Activated CD8-positive, alpha-beta memory T cell treated with anti-CD3 and anti-CD28 coated beads for 1 hour (primary cell): ENCODE measurements around the gene ENTREP3.
"Not testable (repeated sequence)": the region's sequence is repeated elsewhere in the genome, so short reads cannot be mapped to it uniquely, and the experiment has no call there.

Experiments used
- DNase-seq, 2 donors: peaks; one replicate each; pipeline ENCODE4 v3.0.0-alpha.2; 2020; ENCODE audit warnings: low read depth in 1 of 2; ENCODE audit errors: extremely low read depth in 1 of 2

The ENTREP3 gene, protein sequence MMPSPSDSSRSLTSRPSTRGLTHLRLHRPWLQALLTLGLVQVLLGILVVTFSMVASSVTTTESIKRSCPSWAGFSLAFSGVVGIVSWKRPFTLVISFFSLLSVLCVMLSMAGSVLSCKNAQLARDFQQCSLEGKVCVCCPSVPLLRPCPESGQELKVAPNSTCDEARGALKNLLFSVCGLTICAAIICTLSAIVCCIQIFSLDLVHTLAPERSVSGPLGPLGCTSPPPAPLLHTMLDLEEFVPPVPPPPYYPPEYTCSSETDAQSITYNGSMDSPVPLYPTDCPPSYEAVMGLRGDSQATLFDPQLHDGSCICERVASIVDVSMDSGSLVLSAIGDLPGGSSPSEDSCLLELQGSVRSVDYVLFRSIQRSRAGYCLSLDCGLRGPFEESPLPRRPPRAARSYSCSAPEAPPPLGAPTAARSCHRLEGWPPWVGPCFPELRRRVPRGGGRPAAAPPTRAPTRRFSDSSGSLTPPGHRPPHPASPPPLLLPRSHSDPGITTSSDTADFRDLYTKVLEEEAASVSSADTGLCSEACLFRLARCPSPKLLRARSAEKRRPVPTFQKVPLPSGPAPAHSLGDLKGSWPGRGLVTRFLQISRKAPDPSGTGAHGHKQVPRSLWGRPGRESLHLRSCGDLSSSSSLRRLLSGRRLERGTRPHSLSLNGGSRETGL

DNA sequence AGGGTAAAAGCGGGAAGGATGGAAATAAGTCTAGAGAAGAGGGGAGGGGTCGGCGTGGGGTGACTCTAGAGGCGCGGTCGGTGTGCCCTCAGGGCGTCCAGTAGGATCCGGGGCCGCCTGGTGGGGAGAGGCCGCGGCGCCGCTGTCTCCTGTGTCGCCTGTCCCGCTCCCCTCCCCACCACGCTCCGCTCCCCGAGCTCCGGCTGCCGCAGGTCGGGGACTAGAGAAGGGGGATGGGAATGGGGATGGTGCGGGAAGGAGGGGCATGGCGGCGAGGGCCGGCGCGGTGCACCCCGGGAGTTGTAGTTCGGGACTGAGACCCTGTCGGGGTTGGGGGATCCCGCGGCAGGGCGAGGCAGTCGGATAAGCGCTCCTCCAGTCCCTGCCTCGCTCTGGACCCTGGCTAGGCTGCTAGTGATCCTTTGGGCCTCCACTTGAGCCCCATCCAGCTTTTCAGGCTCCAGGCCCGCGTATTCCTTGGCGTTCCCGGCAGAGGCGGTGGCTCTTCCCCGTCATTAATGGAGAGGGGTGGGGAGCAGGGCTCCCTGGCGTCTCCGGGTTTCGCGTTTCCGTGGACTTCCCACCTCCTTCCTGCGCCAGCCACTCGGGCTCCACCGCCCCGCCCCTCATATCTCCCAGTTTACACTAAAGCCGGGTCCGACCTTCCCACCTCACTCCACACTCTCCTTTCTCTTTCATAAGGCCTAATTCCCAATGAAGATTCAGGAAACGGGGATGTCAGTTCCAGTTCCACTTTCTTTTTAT, at the start of gene ENTREP3:
Gene ENTREP3 (minus strand): TSS at position 241 of the 765 bp plus-strand sequence. CDS start 606 bp downstream, outside the sequence.
- DNase-seq = peak in 1 of 2 donors; percentile 61

DNA sequence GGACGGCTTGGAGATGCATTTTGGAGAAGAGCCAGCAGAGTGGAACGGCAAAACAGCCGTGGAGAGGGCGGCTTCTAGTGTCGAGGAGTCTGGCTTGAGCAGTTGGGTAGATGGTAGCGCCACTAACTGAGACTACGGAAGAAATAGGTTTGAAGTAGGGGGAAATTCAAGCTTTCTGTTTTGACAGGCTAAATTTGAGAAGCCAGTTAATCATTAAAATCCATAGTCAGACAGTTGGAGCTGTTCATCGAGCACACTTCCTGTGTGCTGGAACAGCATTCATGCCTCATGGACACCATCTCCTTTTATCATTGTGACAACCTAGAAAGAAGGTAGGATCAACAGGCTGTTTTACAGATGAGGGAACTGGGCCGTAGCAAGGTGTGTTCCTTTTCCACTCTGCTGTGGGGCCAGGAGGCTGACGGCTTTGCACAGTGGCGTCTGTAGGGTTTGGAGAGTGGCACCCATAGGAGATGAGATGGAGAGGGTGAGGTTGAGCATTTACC, 49.3 kb upstream of the ENTREP3 start:
- no peak for DNase-seq

DNA sequence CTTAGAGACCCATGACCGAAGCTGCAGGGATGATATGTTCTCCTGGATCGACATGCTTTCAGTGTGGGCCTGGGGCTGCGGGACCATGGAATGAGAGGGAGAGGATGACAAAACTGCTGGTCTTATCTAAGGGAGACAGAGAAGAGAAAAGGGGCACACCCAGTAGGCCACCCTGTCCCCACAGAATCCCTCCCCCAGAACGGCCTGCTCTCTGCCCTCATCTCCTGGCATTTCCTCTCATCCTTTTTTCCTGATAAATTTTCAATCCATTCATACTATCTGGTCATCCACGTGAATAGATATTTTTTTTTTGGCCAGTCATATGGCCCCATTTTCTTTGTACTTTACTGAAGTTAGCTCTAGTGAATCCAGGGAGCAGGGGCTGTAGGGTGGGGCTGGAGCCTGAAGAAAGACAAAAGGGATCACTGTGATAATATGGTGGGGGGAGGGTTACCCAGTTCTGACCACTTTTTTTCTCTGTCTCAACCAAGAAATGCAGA, 46.1 kb upstream of the ENTREP3 start, which contains the start of gene PKLR:
Gene PKLR (minus strand): TSS at position 97 of the 500 bp plus-strand sequence. CDS start 43 bp downstream, at position 54.
- DNase-seq = no peak

DNA sequence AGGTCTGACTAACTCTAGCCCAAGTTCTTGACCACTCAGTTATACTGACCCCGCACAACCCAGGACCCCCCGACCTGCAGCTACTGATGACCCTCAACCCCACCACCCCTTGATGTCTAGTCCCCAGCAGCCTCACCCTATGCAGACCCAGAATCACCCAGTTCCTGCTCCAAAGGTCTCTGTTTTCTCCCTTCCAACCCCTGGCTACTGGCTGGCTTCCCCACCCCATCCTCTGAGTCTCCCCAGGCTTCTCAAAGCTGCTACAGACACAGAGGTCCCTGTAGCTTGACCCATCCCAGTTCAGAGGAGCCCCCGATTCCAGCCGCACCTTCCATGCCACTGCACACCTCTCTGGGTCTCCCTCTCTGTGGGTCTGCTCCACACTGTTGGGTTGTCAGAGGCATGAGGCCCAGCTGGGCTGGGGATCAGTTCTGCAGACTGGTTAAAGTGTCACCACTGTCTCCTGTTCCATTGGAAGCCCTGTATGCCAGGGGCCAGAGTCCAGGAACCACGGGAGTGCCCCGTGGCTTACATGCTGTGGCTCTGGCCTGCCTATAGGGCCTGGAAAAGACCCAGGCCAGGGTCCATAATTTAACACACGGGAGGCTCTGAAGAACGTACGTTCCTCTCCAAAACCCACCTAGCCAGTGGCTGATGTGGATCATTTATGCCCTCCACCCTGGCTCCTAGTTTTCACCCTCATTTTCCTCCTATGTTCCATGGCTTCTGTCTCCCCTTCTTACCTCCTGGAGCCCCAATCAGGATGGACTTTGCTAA, 45.5 kb upstream of the ENTREP3 start:
- no peak for DNase-seq

DNA sequence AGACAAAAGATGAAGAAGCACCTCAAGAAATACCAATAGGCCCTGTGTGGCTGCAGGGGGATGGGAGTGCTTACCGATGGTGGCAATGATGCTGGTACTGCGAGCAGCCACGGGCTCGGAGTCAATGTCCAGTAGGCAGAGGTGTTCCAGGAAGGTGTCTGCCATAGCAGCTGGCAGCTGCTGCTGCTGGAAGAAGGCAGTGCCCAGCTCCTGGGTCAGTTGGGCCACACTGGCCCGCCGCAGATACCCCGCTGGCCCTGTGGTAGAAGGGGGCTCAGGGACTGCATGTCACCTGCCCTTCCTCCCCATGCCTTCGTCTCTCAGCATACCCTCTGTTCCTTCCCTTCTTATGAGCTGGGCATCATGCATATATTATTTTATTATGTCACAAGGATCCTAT, 44.7 kb upstream of the ENTREP3 start:
- DNase-seq = no peak

DNA sequence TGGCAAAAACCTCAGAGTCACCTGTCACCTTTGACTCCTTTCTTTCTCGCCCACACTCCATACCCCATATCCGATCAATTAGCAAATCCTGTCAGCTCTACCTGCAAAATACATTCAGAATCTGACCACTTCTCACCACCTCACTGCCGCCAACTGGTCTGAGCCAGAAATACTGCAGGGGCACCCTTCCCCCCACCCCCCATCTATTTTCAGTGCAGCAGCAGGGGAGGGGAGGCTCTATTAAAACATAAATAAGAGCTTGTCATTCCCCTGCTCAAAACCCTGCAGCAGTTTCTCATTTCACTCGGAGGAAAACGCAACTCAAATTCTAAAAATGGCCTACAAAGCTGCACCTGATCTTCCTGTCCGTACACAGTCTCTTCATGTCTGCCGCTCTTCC, 42.1 kb upstream of the ENTREP3 start:
- no peak for DNase-seq

DNA sequence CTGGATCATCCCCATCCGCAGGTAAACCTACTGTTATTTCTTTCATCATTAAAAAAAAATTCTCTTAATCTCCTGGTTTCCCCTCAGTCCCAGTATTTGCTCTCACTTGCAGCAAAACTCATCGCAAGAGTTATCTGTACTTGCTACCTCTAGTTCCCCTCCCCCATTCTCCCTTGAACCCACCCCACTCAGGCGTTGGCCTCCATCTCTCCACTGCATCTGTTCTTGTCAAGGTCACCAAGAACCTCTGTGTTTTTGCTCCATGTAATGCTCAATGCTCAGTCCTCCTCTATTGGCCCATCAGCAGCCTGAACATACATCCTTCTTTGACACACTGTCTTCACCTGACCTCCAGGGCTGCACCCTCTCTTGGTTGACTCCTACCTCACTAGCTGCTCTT, 41.4 kb upstream of the ENTREP3 start:
- no peak for DNase-seq

DNA sequence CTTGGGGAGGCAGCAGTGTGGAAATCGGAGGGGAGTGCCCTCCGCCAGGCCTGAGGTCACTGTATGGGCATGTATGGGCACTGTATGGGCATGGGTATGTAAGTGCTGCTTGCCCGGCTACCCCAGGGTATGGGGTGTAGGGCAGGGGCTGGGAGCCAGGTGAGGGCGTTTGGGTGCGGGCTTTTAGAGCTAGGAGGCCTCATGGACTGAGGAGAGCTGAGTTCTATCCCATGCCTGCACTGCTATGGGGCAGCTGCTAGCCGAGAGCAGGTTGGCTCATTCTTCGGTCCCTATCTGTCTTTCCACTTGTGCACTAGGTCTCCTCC, 40.6 kb upstream of the ENTREP3 start:
- DNase-seq = no peak

DNA sequence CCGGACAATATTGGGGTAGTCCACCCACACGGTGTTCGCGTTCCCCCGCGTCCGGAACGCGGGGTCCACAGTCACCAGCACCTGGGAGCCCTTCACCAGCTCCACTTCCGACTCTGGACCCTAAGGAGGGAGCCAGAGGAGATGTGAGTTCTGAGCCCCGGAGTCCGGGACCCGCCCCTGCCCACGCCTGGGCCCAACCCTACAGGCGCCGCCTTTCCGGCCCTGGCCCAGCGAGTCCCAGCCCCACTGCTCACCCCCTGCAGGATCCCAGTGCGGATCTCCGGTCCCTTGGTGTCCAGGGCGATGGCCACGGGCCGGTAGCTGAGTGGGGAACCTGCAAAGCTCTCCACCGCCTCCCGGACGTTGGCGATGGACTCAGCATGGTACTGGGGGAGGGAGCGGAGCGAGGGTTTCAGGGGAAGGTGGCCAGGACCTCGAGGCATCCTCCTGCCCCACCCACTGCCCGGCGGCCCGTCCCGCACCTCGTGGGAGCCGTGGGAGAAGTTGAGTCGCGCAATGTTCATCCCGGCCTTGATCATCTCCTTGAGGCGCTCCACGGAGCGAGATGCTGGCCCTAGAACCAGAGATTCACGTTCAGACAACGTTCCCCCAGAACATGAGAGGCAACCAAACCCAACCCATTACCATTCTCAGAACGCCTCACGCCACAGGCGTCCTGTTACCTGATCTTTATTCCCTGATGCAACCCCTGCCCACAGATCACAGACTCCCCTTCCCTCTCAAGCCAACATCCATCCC, 40.1 kb upstream of the ENTREP3 start:
- DNase-seq = no peak

DNA sequence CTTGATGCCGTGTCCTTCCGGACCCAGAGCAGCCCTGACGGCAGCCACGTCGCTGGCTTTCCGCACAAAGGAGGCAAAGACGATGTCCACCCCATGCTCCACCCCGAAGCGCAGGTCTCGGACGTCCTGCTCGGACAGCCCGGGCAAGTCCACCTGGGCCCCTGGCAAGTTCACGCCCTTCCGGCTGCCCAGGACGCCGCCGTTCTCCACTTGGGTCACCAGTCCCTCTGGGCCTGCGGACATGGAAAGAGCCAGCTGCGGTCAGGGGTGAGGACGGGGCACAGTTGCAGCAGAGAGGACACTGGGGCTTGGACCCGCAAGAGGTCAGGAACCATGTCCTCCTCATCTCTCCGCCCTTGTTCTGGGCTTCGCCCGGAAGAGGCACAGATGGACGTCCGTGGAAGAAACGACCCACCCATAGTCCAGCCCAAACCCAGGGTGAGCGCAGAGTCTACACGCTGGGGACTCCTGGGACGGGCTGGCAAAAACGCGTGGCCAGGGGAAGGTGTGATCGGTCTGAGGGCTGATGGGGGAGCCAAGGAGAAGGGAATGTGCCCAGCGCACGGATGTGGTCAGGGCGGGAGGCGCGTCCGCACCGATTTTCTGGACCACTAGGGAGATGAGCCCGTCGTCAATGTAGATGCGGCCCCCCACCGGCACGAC, 39.4 kb upstream of the ENTREP3 start:
- DNase-seq = no peak

DNA sequence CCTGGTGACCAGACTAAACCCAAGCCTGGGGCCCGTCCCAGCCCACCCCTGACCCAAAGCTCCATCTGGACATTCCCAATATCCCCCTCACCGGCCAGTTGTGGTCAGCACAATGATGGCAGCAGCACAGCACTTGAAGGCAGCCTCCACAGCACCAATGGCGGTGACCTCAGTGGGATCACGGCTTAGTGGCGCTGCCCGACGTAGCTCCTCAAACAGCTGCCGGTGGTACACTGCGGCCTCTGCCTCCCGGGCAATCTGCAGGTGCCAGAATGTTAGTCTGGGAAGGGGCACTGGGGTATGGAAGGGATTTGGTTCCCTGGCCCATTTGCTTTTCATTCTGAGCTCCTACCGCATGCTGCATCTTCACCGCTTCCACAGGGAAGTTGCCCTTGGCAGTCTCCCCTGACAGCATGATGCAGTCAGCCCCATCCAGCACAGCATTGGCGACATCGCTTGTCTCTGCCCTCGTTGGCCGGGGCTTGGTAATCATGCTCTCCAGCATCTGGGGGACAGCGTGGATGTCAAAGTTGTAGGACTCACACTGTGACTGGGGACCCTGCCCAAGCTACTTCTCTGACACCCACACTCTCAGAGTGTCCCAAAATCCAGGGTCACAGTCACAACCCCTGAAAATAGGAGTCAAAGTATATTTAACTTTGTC, 37.9 kb upstream of the ENTREP3 start:
- no peak for DNase-seq

DNA sequence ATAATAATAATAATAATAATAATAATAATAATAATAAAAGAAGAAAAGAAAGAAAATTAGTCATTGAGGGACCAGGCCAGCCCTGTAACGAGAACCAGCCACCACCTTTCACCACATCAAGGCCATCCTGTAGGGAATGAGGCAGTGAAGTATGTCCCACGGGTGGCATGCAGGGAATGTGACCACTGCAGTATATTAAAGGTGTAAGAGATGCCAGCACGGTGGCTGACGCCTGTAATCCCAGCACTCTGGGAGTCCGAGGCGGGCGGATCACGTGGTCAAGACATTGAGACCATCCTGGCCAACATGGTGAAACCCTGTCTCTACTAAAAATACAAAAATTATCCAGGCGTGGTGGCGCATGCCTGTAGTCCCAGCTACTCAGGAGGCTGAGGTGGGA, 35.7 kb upstream of the ENTREP3 start:
- not testable (repeated sequence) for DNase-seq

DNA sequence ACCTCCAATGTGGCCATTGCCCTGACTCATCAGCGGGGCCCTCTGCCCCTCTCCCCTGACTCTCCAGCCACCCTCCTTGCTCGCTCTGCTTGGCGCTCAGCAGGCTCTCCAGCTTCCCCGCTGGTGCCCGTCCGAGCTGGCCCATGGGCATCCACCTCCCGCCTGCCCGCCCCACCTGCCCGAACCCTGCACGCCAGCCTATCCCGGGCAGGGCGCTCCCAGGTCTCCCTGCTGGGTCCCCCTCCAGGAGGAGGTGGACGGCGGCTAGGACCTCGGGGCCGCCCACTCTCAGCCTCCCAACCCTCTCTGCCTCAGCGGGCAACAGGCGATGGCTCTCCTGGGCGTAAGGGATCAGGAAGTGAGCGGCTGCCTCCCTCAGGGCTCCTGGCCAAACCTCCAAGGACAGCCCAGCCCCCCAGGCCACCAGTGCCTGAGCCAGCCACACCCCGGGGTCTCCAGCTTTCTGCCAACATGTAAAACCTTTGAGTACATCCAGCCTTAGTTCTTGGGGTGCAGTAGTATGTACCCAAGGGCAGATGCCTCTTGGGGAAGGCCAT, 32.8 kb upstream of the ENTREP3 start:
- no peak for DNase-seq

DNA sequence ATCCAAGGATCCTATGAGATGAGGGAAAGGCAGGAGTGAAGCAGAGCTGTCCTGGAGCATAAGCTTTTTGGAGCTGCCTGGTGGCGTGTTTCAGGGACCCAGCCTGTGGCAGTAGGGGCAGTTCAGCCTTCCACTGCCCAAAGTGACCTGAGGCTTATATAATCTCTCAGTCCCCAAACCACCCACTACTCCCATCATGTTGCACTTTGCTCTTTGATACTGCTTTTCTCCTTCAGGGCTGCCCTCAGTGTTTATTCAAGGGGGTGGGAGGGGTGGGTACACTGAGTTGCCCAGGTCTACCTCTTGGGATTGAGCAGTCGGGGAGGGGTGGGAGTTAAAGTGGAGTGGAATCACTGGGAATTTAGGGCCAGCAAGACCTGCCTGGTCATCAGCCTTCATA, 31.3 kb upstream of the ENTREP3 start:
- DNase-seq = no peak

DNA sequence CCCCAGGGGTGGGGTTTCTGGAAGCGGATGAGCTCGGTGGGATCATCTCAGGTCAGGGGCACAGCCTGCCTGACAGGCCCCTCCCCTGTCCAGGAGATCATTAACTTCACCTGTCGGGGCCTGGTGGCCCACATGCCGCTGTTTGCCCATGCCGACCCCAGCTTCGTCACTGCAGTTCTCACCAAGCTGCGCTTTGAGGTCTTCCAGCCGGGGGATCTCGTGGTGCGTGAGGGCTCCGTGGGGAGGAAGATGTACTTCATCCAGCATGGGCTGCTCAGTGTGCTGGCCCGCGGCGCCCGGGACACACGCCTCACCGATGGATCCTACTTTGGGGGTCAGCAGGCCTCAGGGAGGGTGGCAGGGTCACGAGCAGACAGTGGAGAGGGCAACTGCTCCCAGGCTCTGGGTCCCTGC, 30.4 kb upstream of the ENTREP3 start:
- no peak for DNase-seq

DNA sequence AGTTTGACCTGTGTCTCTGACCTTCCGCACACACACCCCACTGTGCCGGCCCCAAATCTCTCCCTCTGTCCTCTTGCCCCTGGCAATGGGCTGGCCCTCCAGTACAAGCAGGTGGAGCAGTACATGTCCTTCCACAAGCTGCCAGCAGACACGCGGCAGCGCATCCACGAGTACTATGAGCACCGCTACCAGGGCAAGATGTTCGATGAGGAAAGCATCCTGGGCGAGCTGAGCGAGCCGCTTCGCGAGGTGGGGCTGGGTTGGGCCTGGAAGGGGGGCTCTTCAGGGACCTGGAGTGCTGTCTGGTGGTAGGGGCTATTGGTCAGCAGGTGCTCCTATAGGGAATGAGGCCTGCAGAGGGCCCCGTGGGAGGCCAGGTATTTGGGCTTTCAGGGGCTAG, 29.8 kb upstream of the ENTREP3 start:
- no peak for DNase-seq

DNA sequence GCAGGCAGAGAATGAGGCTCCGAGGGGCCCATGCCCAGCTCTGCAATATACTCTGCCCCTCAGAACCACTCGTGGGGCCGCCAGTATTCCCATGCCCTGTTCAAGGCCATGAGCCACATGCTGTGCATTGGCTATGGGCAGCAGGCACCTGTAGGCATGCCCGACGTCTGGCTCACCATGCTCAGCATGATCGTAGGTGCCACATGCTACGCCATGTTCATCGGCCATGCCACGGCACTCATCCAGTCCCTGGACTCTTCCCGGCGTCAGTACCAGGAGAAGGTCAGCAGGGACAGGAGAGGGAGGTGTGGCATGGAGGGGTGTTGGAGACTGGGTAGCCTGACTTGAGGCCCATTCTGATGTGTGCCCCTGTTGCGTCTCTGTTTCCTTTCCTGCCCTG, 29.2 kb upstream of the ENTREP3 start:
- DNase-seq = no peak

DNA sequence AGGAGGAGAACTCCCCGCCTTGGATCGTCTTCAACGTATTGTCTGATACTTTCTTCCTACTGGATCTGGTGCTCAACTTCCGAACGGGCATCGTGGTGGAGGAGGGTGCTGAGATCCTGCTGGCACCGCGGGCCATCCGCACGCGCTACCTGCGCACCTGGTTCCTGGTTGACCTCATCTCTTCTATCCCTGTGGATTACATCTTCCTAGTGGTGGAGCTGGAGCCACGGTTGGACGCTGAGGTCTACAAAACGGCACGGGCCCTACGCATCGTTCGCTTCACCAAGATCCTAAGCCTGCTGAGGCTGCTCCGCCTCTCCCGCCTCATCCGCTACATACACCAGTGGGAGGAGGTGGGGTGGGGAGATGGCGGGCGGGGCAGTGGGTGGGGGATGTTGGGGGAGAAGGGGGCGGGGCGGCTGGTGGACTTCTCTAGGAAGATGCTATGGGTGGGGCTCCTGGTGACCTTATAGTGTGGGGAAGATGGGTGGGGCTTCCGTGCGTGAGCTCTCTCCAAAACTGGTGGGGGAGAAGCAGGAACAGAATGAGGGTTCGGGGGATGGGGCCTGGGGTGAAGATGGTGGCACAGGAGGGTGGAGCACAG, 27.3 kb upstream of the ENTREP3 start:
- no peak for DNase-seq
